ENCODE measurements around the gene KIF6. TPM values are rescaled to one million over a fixed set of nuclear protein-coding genes. Genes with fewer than 3 reads are reported as not detected.

KIF6 gene
- total RNA-seq, 2 donors from 2014 or later = 0.46 TPM; not detected in 1

DNA sequence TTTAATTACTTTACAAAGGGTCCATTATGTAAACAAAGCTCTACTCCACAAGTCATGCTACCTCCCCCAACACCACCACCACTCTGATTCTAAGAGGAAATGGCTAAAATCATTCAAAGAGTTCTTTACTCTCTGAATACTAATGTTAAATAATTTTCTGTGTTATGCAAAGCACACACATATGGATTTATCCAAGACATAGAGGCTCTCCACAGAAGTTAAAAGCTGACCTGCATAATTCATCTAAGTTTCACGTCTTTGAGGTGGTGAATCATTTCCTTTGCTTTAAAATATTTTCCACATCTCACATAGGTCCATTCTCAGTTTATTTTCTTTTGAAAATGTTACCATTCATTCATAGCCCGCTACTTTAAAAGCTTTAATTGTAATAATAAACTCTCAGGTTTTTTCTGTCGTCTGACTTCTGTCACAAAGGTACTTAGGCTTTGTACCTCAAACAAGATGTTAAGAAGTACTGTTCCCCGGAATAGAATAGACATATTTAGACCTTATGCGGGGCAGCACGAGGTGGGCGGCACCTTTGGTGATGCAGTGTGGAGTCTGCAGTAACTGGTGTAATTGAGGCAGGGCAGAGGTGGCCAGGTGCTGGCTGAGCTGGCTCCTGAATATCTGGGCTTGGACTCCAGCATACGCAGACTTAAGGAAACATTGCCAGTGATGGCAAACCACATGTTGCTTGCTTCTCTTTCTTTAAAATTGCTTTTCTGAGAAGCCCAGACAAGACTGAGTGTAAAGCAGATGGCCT, 55.8 kb downstream of the KIF6 start:
- Mint-ChIP-seq H3K27ac (no peak overlapping the region), H3K27me3 (ENCODE audit: low read depth) (peaks cover 24% of the 10 kb centered on the region), H3K9me3 (peaks cover 0 to 6% of the 10 kb centered on the region in 2 donors), H3K4me3 (no peak overlapping the region), H3K36me3 (ENCODE audit: insufficient read depth in 2 of 2) (no peaks in the 10 kb centered on the region), H3K4me1 (ENCODE audit: low read depth) (no peaks in the 10 kb centered on the region)
- DNase-seq (no peak), ATAC-seq (replicated peaks in 1 of 2) (no peak)

DNA sequence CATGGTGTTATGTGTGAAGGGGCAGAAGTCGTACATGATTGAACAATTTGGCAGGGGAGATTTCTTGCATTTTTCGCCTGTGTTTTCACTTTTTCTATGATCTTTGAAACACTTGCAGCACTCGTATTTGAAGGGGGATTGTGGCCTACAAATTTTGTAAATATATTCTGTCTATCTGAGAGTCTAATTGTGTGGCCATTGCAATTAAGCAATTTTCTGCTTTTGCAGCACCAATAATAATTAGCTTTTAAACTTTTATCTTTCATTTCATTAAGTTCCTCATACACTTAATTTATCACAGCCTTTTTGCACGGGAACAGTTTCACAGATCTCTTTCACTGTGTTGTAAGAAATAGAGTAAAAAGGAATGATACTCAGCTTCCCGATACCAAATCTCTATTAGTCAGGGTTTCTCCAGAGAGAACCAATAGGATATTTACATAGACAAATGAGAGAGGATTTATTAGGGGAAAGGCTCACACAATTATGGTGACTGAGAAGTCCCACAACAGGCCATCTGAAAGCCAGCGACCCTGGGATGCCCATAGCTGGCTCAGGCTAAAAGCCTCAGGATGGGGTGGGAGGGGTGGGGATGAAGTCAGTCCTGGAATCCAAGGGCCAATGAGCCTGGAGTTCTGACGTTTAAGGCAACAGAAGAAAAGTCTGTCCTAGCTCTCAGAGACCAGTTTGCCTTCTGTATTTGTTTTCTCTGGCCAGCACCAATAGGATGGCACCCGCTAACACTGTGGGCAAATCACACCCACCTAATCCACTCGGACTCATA, 58.3 kb downstream of the KIF6 start:
- Mint-ChIP-seq H3K27ac (no peak overlapping the region), H3K9me3 (no peaks in the 10 kb centered on the region), H3K4me3 (no peak overlapping the region), H3K4me1 (ENCODE audit: low read depth) (no peaks in the 10 kb centered on the region), H3K27me3 (ENCODE audit: low read depth) (peaks cover 25% of the 10 kb centered on the region), H3K36me3 (ENCODE audit: insufficient read depth in 2 of 2) (no peaks in the 10 kb centered on the region)
- no peak for DNase-seq
- ATAC-seq (replicated peaks in 1 of 2) = no peak

DNA sequence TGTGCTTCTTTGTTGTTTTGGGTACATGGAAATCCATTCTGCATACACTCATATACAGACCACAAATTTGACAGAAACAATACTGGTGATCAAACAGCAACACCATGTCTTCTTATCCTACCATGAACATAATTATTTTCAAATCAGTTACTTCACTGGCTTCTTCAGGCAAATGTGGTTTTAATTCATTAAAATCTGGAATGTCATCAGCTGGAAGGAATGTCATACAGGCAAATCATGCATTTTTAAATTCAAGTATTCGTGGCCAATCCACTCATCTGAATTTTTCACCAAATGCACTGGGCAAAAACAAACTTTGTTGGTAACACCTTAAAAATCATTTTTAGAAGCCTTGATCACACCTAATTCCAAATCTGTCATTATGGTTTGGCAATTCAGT, 59.3 kb downstream of the KIF6 start:
- Mint-ChIP-seq H3K36me3 (ENCODE audit: insufficient read depth in 2 of 2) (no peaks in the 10 kb centered on the region), H3K27ac (no peak overlapping the region), H3K27me3 (ENCODE audit: low read depth) (peaks cover 25% of the 10 kb centered on the region), H3K4me3 (no peak overlapping the region), H3K4me1 (ENCODE audit: low read depth) (no peaks in the 10 kb centered on the region), H3K9me3 (no peaks in the 10 kb centered on the region)
- ATAC-seq (replicated peaks in 1 of 2) (no peak), DNase-seq (no peak)

GRCh38 chr6:39664173-39664572, 61.0 kb downstream of the KIF6 start:
- H3K27me3 Mint-ChIP-seq (ENCODE audit: low read depth) = peaks cover 18% of the 10 kb centered on the region
- DNase-seq (no peak), ATAC-seq (replicated peaks in 1 of 2) (no peak)
- no peak overlapping the region for H3K27ac Mint-ChIP-seq
- no peak overlapping the region for H3K4me3 Mint-ChIP-seq
- no peaks in the 10 kb centered on the region for H3K36me3 Mint-ChIP-seq (ENCODE audit: insufficient read depth in 2 of 2)
- H3K9me3 Mint-ChIP-seq = peaks cover 0 to 2% of the 10 kb centered on the region in 2 donors
- no peaks in the 10 kb centered on the region for H3K4me1 Mint-ChIP-seq (ENCODE audit: low read depth)

DNA sequence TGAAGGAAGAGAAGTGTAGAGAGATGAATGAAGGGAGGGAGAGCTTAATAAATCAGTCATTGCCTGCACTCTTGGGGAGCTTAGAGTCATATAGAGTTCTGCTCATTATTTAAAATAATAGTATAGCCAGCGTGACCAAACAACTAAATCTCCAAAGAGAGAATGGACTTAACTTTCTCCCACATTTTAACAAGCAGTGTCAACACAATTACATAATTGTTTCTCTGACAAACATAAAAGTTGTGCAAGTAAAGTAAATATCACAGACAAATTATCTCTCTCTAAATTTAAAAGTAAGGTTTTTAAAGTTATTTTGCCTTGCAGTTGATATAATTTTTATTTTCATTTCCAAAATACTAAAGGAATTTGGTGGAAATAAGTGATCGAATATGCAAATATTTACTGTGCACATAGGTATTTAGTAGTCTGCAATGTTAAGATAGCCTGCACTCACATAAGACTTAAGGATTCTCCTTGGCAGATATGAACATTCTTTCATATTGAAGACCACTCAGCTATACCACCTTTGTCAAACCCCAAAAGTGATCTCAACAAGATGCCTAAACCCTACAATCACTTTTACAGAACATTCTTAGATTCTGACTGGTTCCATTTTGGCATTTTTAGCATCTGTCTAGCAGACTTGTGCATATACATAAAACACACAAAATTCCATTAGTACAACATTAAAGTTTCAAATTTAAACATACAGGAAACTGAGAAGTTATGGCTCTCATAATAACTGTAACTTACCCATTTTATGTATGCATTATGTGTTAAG, 67.7 kb downstream of the KIF6 start:
- H3K4me3 Mint-ChIP-seq = no peak overlapping the region
- no peaks in the 10 kb centered on the region for H3K36me3 Mint-ChIP-seq (ENCODE audit: insufficient read depth in 2 of 2)
- peaks cover 0 to 2% of the 10 kb centered on the region in 2 donors for H3K9me3 Mint-ChIP-seq

DNA sequence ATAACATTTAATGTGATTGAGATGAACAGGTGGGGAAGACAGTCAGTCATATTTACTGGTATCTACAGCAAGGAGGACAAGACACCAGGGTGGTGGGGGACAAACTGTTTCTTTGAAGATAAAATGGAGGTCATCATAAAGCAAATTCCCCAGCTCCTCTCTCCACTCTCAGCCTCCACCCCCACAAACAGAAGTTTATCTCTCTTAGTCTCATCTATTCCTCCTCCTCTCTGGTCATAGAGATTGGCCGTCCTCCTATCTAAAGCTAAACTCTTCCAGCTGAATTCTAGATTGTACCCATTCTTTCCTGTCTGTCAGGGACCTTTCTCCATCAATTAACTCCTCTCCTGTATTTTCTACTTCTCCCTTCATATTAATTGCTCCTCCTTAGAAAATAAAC, 71.1 kb downstream of the KIF6 start:
- no peaks in the 10 kb centered on the region for H3K9me3 Mint-ChIP-seq
- peaks cover 7% of the 10 kb centered on the region for H3K27me3 Mint-ChIP-seq (ENCODE audit: low read depth)
- H3K27ac Mint-ChIP-seq = no peak overlapping the region
- no peak for ATAC-seq (replicated peaks in 1 of 2)
- no peak overlapping the region for H3K4me3 Mint-ChIP-seq
- no peak for DNase-seq
- no peaks in the 10 kb centered on the region for H3K36me3 Mint-ChIP-seq (ENCODE audit: insufficient read depth in 2 of 2)
- no peaks in the 10 kb centered on the region for H3K4me1 Mint-ChIP-seq (ENCODE audit: low read depth)

More for the DNA sequence above, 67.7 kb downstream of the KIF6 start:
- Mint-ChIP-seq H3K27me3 (ENCODE audit: low read depth) (peaks cover 7% of the 10 kb centered on the region), H3K4me1 (ENCODE audit: low read depth) (no peaks in the 10 kb centered on the region), H3K27ac (no peak overlapping the region)
- DNase-seq (no peak), ATAC-seq (replicated peaks in 1 of 2) (no peak)

DNA sequence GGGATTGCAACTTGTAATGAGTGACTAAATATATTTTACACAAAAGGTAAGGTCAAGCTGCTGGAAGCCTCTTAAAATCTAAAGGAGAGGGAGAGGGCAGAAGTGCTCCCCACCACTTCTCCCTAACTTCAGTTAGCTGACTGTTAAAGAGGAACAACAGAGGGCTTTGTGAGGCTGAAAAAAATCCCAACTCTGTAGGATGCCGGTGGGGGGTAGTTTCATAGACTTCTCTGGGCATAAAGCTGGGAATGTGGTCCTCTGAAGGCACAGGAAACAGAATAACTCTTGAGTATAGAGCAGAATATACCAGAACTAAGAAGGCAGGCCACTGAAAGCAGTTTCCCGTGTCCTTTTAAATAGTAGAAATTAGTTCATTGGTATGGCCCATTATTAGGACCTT, 71.6 kb downstream of the KIF6 start:
- H3K4me1 Mint-ChIP-seq (ENCODE audit: low read depth) = no peaks in the 10 kb centered on the region
- no peak for ATAC-seq (replicated peaks in 1 of 2)
- DNase-seq = no peak
- H3K27ac Mint-ChIP-seq = no peak overlapping the region
- H3K4me3 Mint-ChIP-seq = no peak overlapping the region
- no peaks in the 10 kb centered on the region for H3K9me3 Mint-ChIP-seq
- no peaks in the 10 kb centered on the region for H3K36me3 Mint-ChIP-seq (ENCODE audit: insufficient read depth in 2 of 2)
- H3K27me3 Mint-ChIP-seq (ENCODE audit: low read depth) = peaks cover 7% of the 10 kb centered on the region

DNA sequence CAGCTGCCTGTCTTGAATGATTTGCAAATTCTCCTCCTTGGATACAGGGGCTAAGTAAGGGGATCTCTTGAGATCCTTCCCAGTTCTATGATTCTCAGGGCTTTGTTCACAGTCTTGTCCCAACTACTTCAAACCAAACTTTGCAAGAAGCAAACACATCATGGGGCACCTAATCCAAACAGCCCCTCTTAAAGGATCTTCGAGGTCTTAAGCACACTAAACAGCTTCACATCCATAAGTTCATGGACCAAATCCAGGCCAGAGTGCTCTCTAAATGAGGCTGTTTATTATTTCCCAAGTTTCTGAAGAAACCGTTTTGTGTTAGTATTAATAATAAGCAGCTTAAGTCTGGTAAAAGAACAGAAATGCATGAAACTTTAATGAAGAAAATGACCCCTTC, 75.2 kb downstream of the KIF6 start:
- Mint-ChIP-seq H3K4me1 (ENCODE audit: low read depth) (no peaks in the 10 kb centered on the region), H3K4me3 (no peak overlapping the region), H3K27ac (no peak overlapping the region), H3K9me3 (no peaks in the 10 kb centered on the region), H3K36me3 (ENCODE audit: insufficient read depth in 2 of 2) (no peaks in the 10 kb centered on the region), H3K27me3 (ENCODE audit: low read depth) (no peaks in the 10 kb centered on the region)
- DNase-seq = no peak
- no peak for ATAC-seq (replicated peaks in 1 of 2)

- H3K4me3 Mint-ChIP-seq = no peak overlapping the region
- no peak for DNase-seq
- no peak for ATAC-seq (replicated peaks in 1 of 2)
- H3K27me3 Mint-ChIP-seq (ENCODE audit: low read depth) = no peaks in the 10 kb centered on the region
- H3K27ac Mint-ChIP-seq = no peak overlapping the region
- H3K4me1 Mint-ChIP-seq (ENCODE audit: low read depth) = no peaks in the 10 kb centered on the region
- H3K9me3 Mint-ChIP-seq = peaks cover 0 to 1% of the 10 kb centered on the region in 2 donors
- H3K36me3 Mint-ChIP-seq (ENCODE audit: insufficient read depth in 2 of 2) = no peaks in the 10 kb centered on the region
Measured at GRCh38 chr6:39646751-39647420, 78.3 kb downstream of the KIF6 start.

DNA sequence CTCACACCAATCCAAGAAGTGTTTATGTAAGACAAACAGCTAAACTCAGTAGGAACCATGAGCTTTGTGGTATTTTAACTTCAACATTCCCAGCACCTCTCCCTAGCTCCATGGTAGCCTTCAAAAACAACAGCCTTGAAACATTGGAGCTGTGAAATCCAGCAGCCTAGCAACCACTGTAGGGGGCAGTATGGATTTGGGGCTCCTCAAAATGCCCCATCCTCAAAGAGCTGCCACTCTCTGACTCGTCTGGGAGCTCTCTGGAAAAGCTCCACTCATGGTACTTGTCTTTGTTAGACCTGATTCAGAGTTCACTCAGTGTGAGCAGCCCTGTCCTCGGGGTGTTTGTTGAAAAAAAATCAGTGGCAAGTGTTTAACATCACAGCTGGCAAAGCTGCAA, 82.9 kb downstream of the KIF6 start:
- DNase-seq = no peak
- no peak overlapping the region for H3K4me3 Mint-ChIP-seq

DNA sequence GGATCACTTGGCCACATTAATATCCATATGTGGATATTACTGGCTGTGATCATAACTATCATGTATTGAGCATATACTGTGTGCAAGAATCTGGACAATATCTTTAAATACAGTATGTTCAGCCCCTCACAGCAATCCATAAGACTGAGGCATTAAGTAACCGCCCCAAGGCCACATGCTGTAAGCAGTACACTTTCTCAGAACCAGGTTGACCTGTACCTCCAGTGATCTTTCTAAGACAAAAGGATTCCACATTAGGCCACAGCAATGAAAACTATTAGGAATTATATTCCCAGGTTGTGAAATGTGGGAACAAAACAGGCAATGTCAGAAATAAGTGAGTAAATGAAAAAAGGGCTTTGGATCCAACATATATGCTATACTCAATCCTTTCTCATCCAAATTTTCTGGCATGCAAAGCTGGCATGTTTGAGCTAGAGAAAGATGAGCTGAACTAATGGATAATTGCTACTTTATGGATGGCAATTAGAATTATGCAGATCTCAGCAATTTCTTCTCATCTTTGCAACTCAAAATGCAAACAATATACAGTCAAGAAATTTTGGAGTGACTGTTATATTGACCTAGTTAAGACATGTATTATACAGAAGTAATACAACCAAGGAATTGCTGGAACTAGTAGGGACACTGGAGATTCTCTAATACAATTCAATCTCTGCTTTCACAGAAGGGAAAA, 86.9 kb downstream of the KIF6 start:
- H3K4me3 Mint-ChIP-seq = no peak overlapping the region
- no peaks in the 10 kb centered on the region for H3K36me3 Mint-ChIP-seq (ENCODE audit: insufficient read depth in 2 of 2)

More for the DNA sequence above, 82.9 kb downstream of the KIF6 start:
- no peaks in the 10 kb centered on the region for H3K36me3 Mint-ChIP-seq (ENCODE audit: insufficient read depth in 2 of 2)
- no peak overlapping the region for H3K27ac Mint-ChIP-seq
- no peaks in the 10 kb centered on the region for H3K4me1 Mint-ChIP-seq (ENCODE audit: low read depth)
- no peak for ATAC-seq (replicated peaks in 1 of 2)
- peaks cover 0 to 1% of the 10 kb centered on the region in 2 donors for H3K9me3 Mint-ChIP-seq
- no peaks in the 10 kb centered on the region for H3K27me3 Mint-ChIP-seq (ENCODE audit: low read depth)

GRCh38 chr6:39634646-39635341, 90.4 kb downstream of the KIF6 start:
- Mint-ChIP-seq H3K27me3 (ENCODE audit: low read depth) (no peaks in the 10 kb centered on the region), H3K36me3 (ENCODE audit: insufficient read depth in 2 of 2) (no peaks in the 10 kb centered on the region), H3K4me3 (no peak overlapping the region), H3K9me3 (no peaks in the 10 kb centered on the region), H3K27ac (no peak overlapping the region), H3K4me1 (ENCODE audit: low read depth) (no peaks in the 10 kb centered on the region)
- no peak for ATAC-seq (replicated peaks in 1 of 2)
- no peak for DNase-seq

More for the DNA sequence above, 86.9 kb downstream of the KIF6 start:
- ATAC-seq (replicated peaks in 1 of 2) (no peak), DNase-seq (no peak)
- Mint-ChIP-seq H3K4me1 (ENCODE audit: low read depth) (no peaks in the 10 kb centered on the region), H3K9me3 (no peaks in the 10 kb centered on the region), H3K27ac (no peak overlapping the region), H3K27me3 (ENCODE audit: low read depth) (no peaks in the 10 kb centered on the region)
